Spleen (tissue), 11 donors: Measurements from ENCODE around the gene VLDLR. TPM values are rescaled to one million over a fixed set of nuclear protein-coding genes. Genes with fewer than 3 reads are reported as not detected.
A peak's percentile ranks its signal among the peaks of the same experiment; 100 is the strongest.

ENCODE experiments used
- DNase-seq: peaks from one replicate; pipeline ENCODE4 v3.0.0-alpha.2; 2020
- H3K27ac ChIP-seq, 8 donors: fragments of 200-600 bp; sonication (generic) in 7 of 8; 1 replicate in 4 of 8; 2 replicates in 4 of 8; pipeline versions ENCODE4 v1.5.0 to v1.8.0; 2016 to 2021; ENCODE audit warnings: inconsistent platforms in 4 of 8, mild to moderate bottlenecking in 4 of 8, moderate library complexity in 1 of 8
- H3K27me3 ChIP-seq, 7 donors: fragments of 200-600 bp; sonication (generic) in 6 of 7; replicated peaks in 1 of 7; 1 replicate in 4 of 7; 2 replicates in 3 of 7; pipeline versions ENCODE4 v1.5.0 to v1.8.0; 2016 to 2021; ENCODE audit warnings: inconsistent platforms in 3 of 7, mild to moderate bottlenecking in 1 of 7
- H3K36me3 ChIP-seq, 6 donors: fragments of 200-600 bp; sonication (generic) in 5 of 6; 1 replicate in 4 of 6; 2 replicates in 2 of 6; pipeline versions ENCODE4 v1.5.0 to v1.8.0; 2016 to 2021; ENCODE audit warnings: inconsistent platforms in 2 of 6
- H3K4me1 ChIP-seq, 6 donors: fragments of 200-600 bp; sonication (generic) in 5 of 6; 1 replicate in 3 of 6; 2 replicates in 3 of 6; pipeline versions ENCODE4 v1.5.0 to v1.8.0; 2016 to 2021; ENCODE audit warnings: inconsistent platforms in 3 of 6
- H3K4me3 ChIP-seq, 8 donors: fragments of 200-600 bp; sonication (generic) in 7 of 8; 1 replicate in 4 of 8; 2 replicates in 4 of 8; pipeline versions ENCODE4 v1.5.0 to v1.8.0; 2016 to 2021; ENCODE audit warnings: inconsistent platforms in 4 of 8, mild to moderate bottlenecking in 4 of 8, moderate library complexity in 2 of 8
- H3K9me3 ChIP-seq, 8 donors: fragments of 200-600 bp; sonication (generic) in 7 of 8; 1 replicate in 4 of 8; 2 replicates in 4 of 8; pipeline versions ENCODE4 v1.5.0 to v1.8.0; 2016 to 2021; ENCODE audit warnings: inconsistent platforms in 4 of 8
- CTCF ChIP-seq, 11 experiments: fragments of 200-600 bp in 7 of 11; fragments of 450-650 bp in 4 of 11; sonication (generic) in 4 of 11; IDR thresholded peaks in 8 of 11; conservative IDR thresholded peaks in 3 of 11; 1 replicate in 7 of 11; 2 replicates in 4 of 11; pipeline versions ENCODE4 v1.4.0 to v1.8.0; 2016 to 2021; ENCODE audit warnings: antibody characterized with exemption in 11 of 11, inconsistent platforms in 4 of 11, mild to moderate bottlenecking in 1 of 11
- POLR2A ChIP-seq, 3 donors: fragments of 450-650 bp; IDR thresholded peaks; one replicate each; pipeline ENCODE4 v1.5.1; 2017; ENCODE audit warnings: antibody characterized with exemption in 3 of 3, mild to moderate bottlenecking in 1 of 3
- POLR2AphosphoS5 ChIP-seq, 3 donors: sonication (generic); formaldehyde crosslinking; IDR thresholded peaks; one replicate each; pipeline ENCODE4 v1.5.1; 2017; ENCODE audit warnings: antibody characterized with exemption in 3 of 3
- WGBS, 5 donors: extraction: QIAGEN DNeasy Blood & Tissue Kit in 3 of 5; methylation state at CpG; one replicate each; pipeline versions ENCODE4 v1.1.5 to v1.1.7; 2013 to 2018; 5-methylcytosine and 5-hydroxymethylcytosine counted together
- intact Hi-C: fragments of 100-400 bp; cut with DNase I; formaldehyde crosslinking; loops from one replicate; pipeline ENCODE4 v1.15.0; 2023; ENCODE audit warnings: low total_unique reads
- polyA plus RNA-seq, 3 donors: library from polyadenylated mRNA; stranded (reverse); fragments of 200-250 nt; gene quantifications; one replicate each; pipeline ENCODE4 v1.2.1, GENCODE V29; 2013
- total RNA-seq, 7 donors: library from RNA; depleted of rRNA in 3 of 7; stranded (reverse); fragments of >200 nt in 3 of 7; fragmentation: NEBNext Ultra II Directional in 4 of 7; extraction: Animal tissue kit (Norgen Biotek cat#: 25700) in 4 of 7; gene quantifications; one replicate each; pipeline versions ENCODE4 v1.1.0 to v1.2.1, GENCODE V29; 2016 to 2021
- donor health status: healthy with polysubstance abuse.
- donor health status: DM: no; HTN: no; CAD: no; lungs with moderate emphysema.
- donor health status: DM: no; HTN: no; CAD: no.
- donor health status: Bipolar disorder and iron deficiency.
- donor health status: healthy.
- donor health status: DM: no; HTN: no; CAD: no.
- donor health status: DM: yes; HTN: yes; CAD: no.

The VLDLR gene
- total and polyA plus RNA-seq, 10 donors = 1.3 to 32.6 (median 8.7) TPM

- Histone ChIP-seq H3K4me3 (no peak overlapping the region), H3K36me3 (no peaks in the 10 kb centered on the region), H3K4me1 (peaks cover 3 to 29% (median 26%) of the 10 kb centered on the region in 6 donors), H3K9me3 (no peaks in the 10 kb centered on the region), H3K27ac (no peak overlapping the region), H3K27me3 (peaks cover 0 to 41% (median 24%) of the 10 kb centered on the region in 7 donors)
- TF ChIP-seq POLR2AphosphoS5 (IDR thresholded peaks at IDR 0.05) = no peak
- TF ChIP-seq POLR2A (IDR thresholded peaks at IDR 0.05) = no peak
- TF ChIP-seq CTCF (IDR thresholded peaks at IDR 0.05 in 8 of 11, conservative IDR thresholded peaks at IDR 0.05 in 3 of 11) = no peak
- no peak for DNase-seq
- intact Hi-C loops = no loop called here
- WGBS, 5 donors = 86 to 100% (median 91%) methylated on average over 1 of the region's 1 CpG
These were observed 3.3 kb upstream of the VLDLR start for GRCh38 chr9:2618289-2618688.

GRCh38 chr9:2620919-2621721, 467 bp upstream of the VLDLR start:
- intact Hi-C loops = no loop called here
- Histone ChIP-seq H3K4me1 (peaks cover 3 to 36% (median 31%) of the 10 kb centered on the region in 6 donors), H3K36me3 (no peaks in the 10 kb centered on the region), H3K4me3 (peak overlapping the region; percentile 47 to 84 (median 56)), H3K27ac (peak overlapping the region in 7 of 8 donors; percentile 70 to 82 (median 78)), H3K9me3 (no peaks in the 10 kb centered on the region), H3K27me3 (peaks cover 0 to 66% (median 30%) of the 10 kb centered on the region in 7 donors)
- DNase-seq = peak; percentile 83
- WGBS, 5 donors = 4 to 8% (median 5%) methylated on average over 37 to 66 of the region's 66 CpGs
- no peak for TF ChIP-seq POLR2A (IDR thresholded peaks at IDR 0.05)
- peak; percentile 27 to 83 (median 51) for TF ChIP-seq POLR2AphosphoS5 (IDR thresholded peaks at IDR 0.05)
- TF ChIP-seq CTCF (IDR thresholded peaks at IDR 0.05 in 8 of 11, conservative IDR thresholded peaks at IDR 0.05 in 3 of 11) = peak in 1 of 11 experiments; percentile 31

GRCh38 chr9:2622461-2623287, 1.1 kb downstream of the VLDLR start:
- TF ChIP-seq POLR2A (IDR thresholded peaks at IDR 0.05) = no peak
- TF ChIP-seq POLR2AphosphoS5 (IDR thresholded peaks at IDR 0.05) = peak in 2 of 3 donors; percentile 18 to 21
- peaks cover 3 to 36% (median 31%) of the 10 kb centered on the region in 6 donors for H3K4me1 ChIP-seq
- H3K27ac ChIP-seq = peak overlapping the region; percentile 32 to 82 (median 76)
- no peaks in the 10 kb centered on the region for H3K9me3 ChIP-seq
- intact Hi-C loops = no loop called here
- H3K4me3 ChIP-seq = peak overlapping the region; percentile 47 to 84 (median 56)
- 1 to 3% (median 1%) methylated on average over 38 to 82 of the region's 82 CpGs for WGBS, 5 donors
- H3K36me3 ChIP-seq = no peaks in the 10 kb centered on the region
- peaks cover 0 to 66% (median 30%) of the 10 kb centered on the region in 7 donors for H3K27me3 ChIP-seq
- peak; percentile 80 for DNase-seq

GRCh38 chr9:2623288-2624050, 1.9 kb downstream of the VLDLR start:
- intact Hi-C loops = no loop called here
- H3K27ac ChIP-seq = peak overlapping the region; percentile 32 to 82 (median 76)
- peak overlapping the region; percentile 47 to 84 (median 56) for H3K4me3 ChIP-seq
- H3K36me3 ChIP-seq = no peaks in the 10 kb centered on the region
- peak; percentile 76 for DNase-seq
- H3K27me3 ChIP-seq = peaks cover 0 to 66% (median 30%) of the 10 kb centered on the region in 7 donors
- TF ChIP-seq POLR2AphosphoS5 (IDR thresholded peaks at IDR 0.05) (peak; percentile 30 to 82 (median 69)), CTCF (IDR thresholded peaks at IDR 0.05 in 8 of 11, conservative IDR thresholded peaks at IDR 0.05 in 3 of 11) (no peak)
- peaks cover 3 to 36% (median 31%) of the 10 kb centered on the region in 6 donors for H3K4me1 ChIP-seq
- H3K9me3 ChIP-seq = no peaks in the 10 kb centered on the region
- WGBS, 5 donors = 18 to 30% (median 21%) methylated on average over 21 to 34 of the region's 34 CpGs
